ENCODE data around the gene PPFIBP2. TPM values are rescaled to one million over a fixed set of nuclear protein-coding genes. Genes with fewer than 3 reads are reported as not detected.

Gene PPFIBP2
- total RNA-seq, 4 donors from 2014 or later = 64.3 to 91.9 (median 71.6) TPM

DNA sequence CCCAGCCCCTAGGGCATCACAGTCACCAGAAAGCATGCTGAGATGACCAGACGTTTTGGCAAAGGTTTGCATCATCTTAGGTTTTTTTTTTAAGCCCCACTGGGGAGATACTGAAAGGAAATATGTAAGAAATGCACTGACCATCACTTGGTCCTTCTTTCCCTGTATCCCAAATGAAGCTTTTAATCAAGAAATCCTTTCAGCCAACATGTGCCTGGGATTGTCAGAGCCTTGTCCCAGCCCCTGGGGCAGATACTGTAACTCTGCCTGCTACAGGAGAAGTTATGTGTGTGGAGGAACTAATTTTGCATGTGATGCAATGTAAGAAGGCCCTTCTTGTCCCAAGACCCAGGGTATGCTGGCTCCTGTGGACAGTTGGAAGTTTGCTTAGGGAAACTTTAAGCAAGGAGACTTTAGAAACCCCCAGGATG, 65.6 kb downstream of the PPFIBP2 start:
- H3K9me3 ChIP-seq = no peaks in the 10 kb centered on the region
- intact Hi-C loops (cut with DNase I) = loop anchor here (10.0 kb wide), 1 partner anchor 65 kb away; the partner anchor contains the start of gene PPFIBP2
- peak overlapping the region in 2 of 3 donors; percentile 93 to 97 for H3K27ac ChIP-seq
- H3K4me1 ChIP-seq = peaks cover 83 to 97% of the 10 kb centered on the region in 2 donors
- DNase-seq = no peak
- whole genome bisulfite sequencing, 2 donors = 48 to 65% methylated on average over 1 of the region's 1 CpG
- H3K27me3 ChIP-seq = no peaks in the 10 kb centered on the region
- TF ChIP-seq, protein P1, sequence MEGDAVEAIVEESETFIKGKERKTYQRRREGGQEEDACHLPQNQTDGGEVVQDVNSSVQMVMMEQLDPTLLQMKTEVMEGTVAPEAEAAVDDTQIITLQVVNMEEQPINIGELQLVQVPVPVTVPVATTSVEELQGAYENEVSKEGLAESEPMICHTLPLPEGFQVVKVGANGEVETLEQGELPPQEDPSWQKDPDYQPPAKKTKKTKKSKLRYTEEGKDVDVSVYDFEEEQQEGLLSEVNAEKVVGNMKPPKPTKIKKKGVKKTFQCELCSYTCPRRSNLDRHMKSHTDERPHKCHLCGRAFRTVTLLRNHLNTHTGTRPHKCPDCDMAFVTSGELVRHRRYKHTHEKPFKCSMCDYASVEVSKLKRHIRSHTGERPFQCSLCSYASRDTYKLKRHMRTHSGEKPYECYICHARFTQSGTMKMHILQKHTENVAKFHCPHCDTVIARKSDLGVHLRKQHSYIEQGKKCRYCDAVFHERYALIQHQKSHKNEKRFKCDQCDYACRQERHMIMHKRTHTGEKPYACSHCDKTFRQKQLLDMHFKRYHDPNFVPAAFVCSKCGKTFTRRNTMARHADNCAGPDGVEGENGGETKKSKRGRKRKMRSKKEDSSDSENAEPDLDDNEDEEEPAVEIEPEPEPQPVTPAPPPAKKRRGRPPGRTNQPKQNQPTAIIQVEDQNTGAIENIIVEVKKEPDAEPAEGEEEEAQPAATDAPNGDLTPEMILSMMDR (IDR thresholded peaks at IDR 0.05) = no peak
- TF ChIP-seq POLR2A (IDR thresholded peaks at IDR 0.05) = no peak
- H3K4me3 ChIP-seq (replicated peaks in 1 of 3) = no peak overlapping the region
- H3K36me3 ChIP-seq = no peaks in the 10 kb centered on the region

DNA sequence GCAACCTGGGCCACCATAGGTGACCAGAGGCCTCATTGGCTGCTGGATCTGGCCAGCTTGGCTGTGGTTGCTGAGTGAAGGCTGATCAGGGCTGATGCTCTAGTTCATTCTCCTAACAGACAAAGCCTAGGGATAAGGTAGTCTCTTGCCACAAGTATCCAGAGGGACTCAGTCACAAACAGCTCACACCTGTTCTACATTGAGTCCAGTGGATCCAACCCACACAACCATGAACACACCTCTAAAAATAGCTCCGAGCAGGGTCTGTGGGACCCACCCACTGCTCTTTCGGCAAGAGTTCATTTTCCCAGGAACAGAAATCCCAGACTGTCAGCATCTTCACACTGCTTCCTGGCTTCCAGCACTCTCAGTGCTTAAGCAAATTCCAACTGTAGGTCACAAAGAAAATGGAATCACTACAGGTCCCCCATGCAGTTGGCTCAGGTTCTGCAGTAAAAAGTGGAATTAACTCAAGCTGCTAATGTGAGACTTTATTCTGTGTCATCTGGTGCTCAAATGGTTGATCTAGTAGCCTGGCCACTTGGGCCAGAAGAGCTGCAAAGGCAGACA, 67.3 kb downstream of the PPFIBP2 start:
- Histone ChIP-seq H3K4me3 (replicated peaks in 1 of 3) (no peak overlapping the region), H3K27me3 (no peaks in the 10 kb centered on the region), H3K36me3 (no peaks in the 10 kb centered on the region), H3K9me3 (no peaks in the 10 kb centered on the region), H3K4me1 (peaks cover 82 to 98% of the 10 kb centered on the region in 2 donors), H3K27ac (peak overlapping the region; percentile 93 to 97 (median 93))
- TF ChIP-seq POLR2A (IDR thresholded peaks at IDR 0.05) = no peak
- TF ChIP-seq, protein P1 (IDR thresholded peaks at IDR 0.05) = no peak
- WGBS, 2 donors = 65 to 80% methylated on average over 2 of the region's 2 CpGs
- intact Hi-C loops (cut with DNase I) = no loop called here
- DNase-seq = no peak

DNA sequence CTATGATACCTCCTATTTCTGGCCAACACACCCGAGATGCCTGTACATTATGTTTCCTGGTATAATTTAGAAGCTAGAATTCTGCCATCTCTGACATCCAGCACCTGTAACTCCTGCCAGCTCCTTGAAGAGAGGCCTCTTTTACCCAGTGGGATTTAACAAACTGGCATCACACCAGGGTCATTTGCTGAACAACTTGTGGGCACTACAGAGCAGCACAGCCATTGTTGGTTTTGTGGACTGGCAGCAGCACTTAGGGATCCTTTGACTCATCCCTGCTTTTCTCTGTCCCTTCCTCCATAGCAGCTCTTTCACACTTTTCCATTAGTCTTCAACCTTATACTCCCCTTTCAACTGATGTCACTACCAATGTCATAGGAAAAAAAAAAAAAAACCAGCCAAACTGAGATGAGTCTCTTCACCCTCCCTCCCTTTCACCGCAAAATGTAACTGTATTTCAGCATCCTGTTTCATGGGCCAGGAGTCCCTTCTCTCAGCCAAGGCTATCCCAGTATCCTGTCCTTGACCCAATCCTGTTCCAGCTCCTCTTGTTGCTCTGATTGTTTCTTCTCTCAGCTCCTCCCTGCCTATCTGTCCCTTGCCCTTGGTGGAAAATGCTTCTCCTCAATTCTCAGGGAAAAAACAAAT, 68.7 kb downstream of the PPFIBP2 start:
- intact Hi-C loops (cut with DNase I) = no loop called here
- Histone ChIP-seq H3K27me3 (no peaks in the 10 kb centered on the region), H3K4me1 (peaks cover 82 to 98% of the 10 kb centered on the region in 2 donors), H3K36me3 (no peaks in the 10 kb centered on the region), H3K27ac (peak overlapping the region; percentile 93 to 97 (median 93)), H3K9me3 (no peaks in the 10 kb centered on the region), H3K4me3 (replicated peaks in 1 of 3) (no peak overlapping the region)
- peak; percentile 83 to 85 for DNase-seq
- TF ChIP-seq, protein P1 (IDR thresholded peaks at IDR 0.05) = no peak
- peak in 1 of 2 donors; percentile 58 for TF ChIP-seq POLR2A (IDR thresholded peaks at IDR 0.05)
- WGBS, 2 donors = 44 to 58% methylated on average over 2 of the region's 2 CpGs

DNA sequence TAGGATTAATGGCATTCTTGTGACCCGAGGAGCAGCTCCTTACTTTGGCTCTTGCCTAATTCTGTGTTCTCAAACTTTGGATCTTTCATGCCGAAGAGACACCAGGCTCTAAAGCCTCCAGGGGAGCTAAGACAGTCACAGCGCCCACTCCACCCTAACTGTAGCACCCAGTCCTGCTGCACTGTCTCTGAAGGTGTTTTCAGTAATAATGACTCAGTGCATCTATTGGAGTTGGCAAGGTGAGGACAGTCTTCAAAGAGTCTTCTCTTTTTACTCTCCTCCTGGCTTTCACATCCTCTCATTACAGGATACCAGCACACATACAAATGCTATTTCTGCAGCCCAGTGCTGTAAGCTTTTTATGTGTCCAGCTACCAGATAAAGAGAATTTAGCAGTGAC, 69.4 kb downstream of the PPFIBP2 start:
- intact Hi-C loops (cut with DNase I) = no loop called here
- 73 to 85% methylated on average over 3 of the region's 3 CpGs for WGBS, 2 donors
- no peak for DNase-seq
- no peaks in the 10 kb centered on the region for H3K27me3 ChIP-seq
- TF ChIP-seq, protein P1 (IDR thresholded peaks at IDR 0.05) = no peak
- no peak for TF ChIP-seq POLR2A (IDR thresholded peaks at IDR 0.05)
- no peaks in the 10 kb centered on the region for H3K9me3 ChIP-seq
- H3K36me3 ChIP-seq = no peaks in the 10 kb centered on the region
- peak overlapping the region; percentile 93 to 97 (median 93) for H3K27ac ChIP-seq
- H3K4me3 ChIP-seq (replicated peaks in 1 of 3) = no peak overlapping the region
- H3K4me1 ChIP-seq = peaks cover 82 to 98% of the 10 kb centered on the region in 2 donors

DNA sequence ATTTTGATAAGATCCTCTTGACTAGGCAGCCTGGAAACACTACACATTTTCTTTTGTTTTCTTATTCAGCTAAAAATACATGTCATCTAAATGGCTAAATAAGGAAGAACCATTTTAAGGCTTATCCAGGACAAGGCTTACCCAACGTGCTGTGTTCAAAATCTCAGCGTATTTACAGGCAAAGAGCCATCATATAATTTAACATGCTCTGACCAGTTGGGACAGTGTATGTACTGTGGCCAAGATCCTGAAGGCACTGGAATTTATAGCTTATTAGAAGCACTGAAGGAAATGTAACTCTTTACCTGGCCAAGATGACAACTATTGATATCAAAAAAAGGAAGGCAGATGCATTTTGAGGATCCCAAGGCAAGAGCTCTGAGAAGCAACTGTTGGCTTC, 71.1 kb downstream of the PPFIBP2 start:
- peaks cover 83 to 92% of the 10 kb centered on the region in 2 donors for H3K4me1 ChIP-seq
- no peak for DNase-seq

More for the DNA sequence above, 71.1 kb downstream of the PPFIBP2 start:
- Histone ChIP-seq H3K27ac (peak overlapping the region; percentile 93 to 97 (median 93)), H3K9me3 (no peaks in the 10 kb centered on the region), H3K36me3 (no peaks in the 10 kb centered on the region), H3K27me3 (no peaks in the 10 kb centered on the region), H3K4me3 (replicated peaks in 1 of 3) (no peak overlapping the region)
- peak in 1 of 2 donors; percentile 49 for TF ChIP-seq POLR2A (IDR thresholded peaks at IDR 0.05)
- TF ChIP-seq, protein P1 (IDR thresholded peaks at IDR 0.05) = no peak
- 13 to 20% methylated on average over 2 of the region's 2 CpGs for WGBS, 2 donors
- intact Hi-C loops (cut with DNase I) = no loop called here

Data from thyroid gland (tissue), 4 donors.